Measurements from ENCODE around the gene LINC01488. TPM values are rescaled to one million over a fixed set of nuclear protein-coding genes. Genes with fewer than 3 reads are reported as not detected.

Gene LINC01488
- total RNA-seq, 2 donors from 2014 or later, result not detected

GRCh38 chr11:69452206-69452987 is 29.1 kb upstream of the LINC01488 start:
- no peak overlapping the region for H3K27ac Mint-ChIP-seq
- H3K4me1 Mint-ChIP-seq, result no peaks in the 10 kb centered on the region
- peaks cover 4% of the 10 kb centered on the region for H3K9me3 Mint-ChIP-seq
- no peaks in the 10 kb centered on the region for H3K36me3 Mint-ChIP-seq (ENCODE audit: low read depth)
- H3K4me3 Mint-ChIP-seq, result no peak overlapping the region
- no peak for ATAC-seq (replicated peaks)
- peaks cover 11% of the 10 kb centered on the region for H3K27me3 Mint-ChIP-seq

GRCh38 chr11:69453151-69453550 is 28.3 kb upstream of the LINC01488 start:
- no peak for ATAC-seq (replicated peaks)
- Mint-ChIP-seq H3K36me3 (ENCODE audit: low read depth) (no peaks in the 10 kb centered on the region), H3K27me3 (peaks cover 15% of the 10 kb centered on the region), H3K9me3 (peaks cover 10% of the 10 kb centered on the region), H3K4me3 (no peak overlapping the region), H3K27ac (no peak overlapping the region), H3K4me1 (no peaks in the 10 kb centered on the region)

- no peak overlapping the region for H3K27ac Mint-ChIP-seq
- no peak overlapping the region for H3K4me3 Mint-ChIP-seq
- no peaks in the 10 kb centered on the region for H3K36me3 Mint-ChIP-seq (ENCODE audit: low read depth)
- no peaks in the 10 kb centered on the region for H3K4me1 Mint-ChIP-seq
- ATAC-seq (replicated peaks), result no peak
- H3K9me3 Mint-ChIP-seq, result peaks cover 10% of the 10 kb centered on the region
- H3K27me3 Mint-ChIP-seq, result peaks cover 15% of the 10 kb centered on the region
Measured at GRCh38 chr11:69454018-69454417, 27.4 kb upstream of the LINC01488 start.

GRCh38 chr11:69455969-69456368 is 25.5 kb upstream of the LINC01488 start:
- peaks cover 20% of the 10 kb centered on the region for H3K27me3 Mint-ChIP-seq
- H3K9me3 Mint-ChIP-seq, result peaks cover 22% of the 10 kb centered on the region
- ATAC-seq (replicated peaks), result no peak
- no peaks in the 10 kb centered on the region for H3K4me1 Mint-ChIP-seq
- no peaks in the 10 kb centered on the region for H3K36me3 Mint-ChIP-seq (ENCODE audit: low read depth)
- H3K4me3 Mint-ChIP-seq, result no peak overlapping the region
- H3K27ac Mint-ChIP-seq, result no peak overlapping the region

- Mint-ChIP-seq H3K9me3 (peaks cover 22% of the 10 kb centered on the region), H3K27me3 (peaks cover 17% of the 10 kb centered on the region)
- ATAC-seq (replicated peaks), result no peak
Measured at GRCh38 chr11:69456712-69457111, 24.8 kb upstream of the LINC01488 start.

GRCh38 chr11:69459848-69460539 is 21.5 kb upstream of the LINC01488 start:
- H3K36me3 Mint-ChIP-seq (ENCODE audit: low read depth), result no peaks in the 10 kb centered on the region
- no peaks in the 10 kb centered on the region for H3K4me1 Mint-ChIP-seq
- H3K9me3 Mint-ChIP-seq, result peaks cover 22% of the 10 kb centered on the region
- no peak for ATAC-seq (replicated peaks)
- H3K27me3 Mint-ChIP-seq, result peaks cover 17% of the 10 kb centered on the region
- no peak overlapping the region for H3K27ac Mint-ChIP-seq
- no peak overlapping the region for H3K4me3 Mint-ChIP-seq

More at GRCh38 chr11:69456712-69457111, 24.8 kb upstream of the LINC01488 start:
- no peaks in the 10 kb centered on the region for H3K36me3 Mint-ChIP-seq (ENCODE audit: low read depth)
- no peak overlapping the region for H3K27ac Mint-ChIP-seq
- no peak overlapping the region for H3K4me3 Mint-ChIP-seq
- no peaks in the 10 kb centered on the region for H3K4me1 Mint-ChIP-seq

- H3K27ac Mint-ChIP-seq, result no peak overlapping the region
- no peak for ATAC-seq (replicated peaks)
- H3K36me3 Mint-ChIP-seq (ENCODE audit: low read depth), result no peaks in the 10 kb centered on the region
- H3K4me1 Mint-ChIP-seq, result no peaks in the 10 kb centered on the region
- H3K27me3 Mint-ChIP-seq, result peaks cover 17% of the 10 kb centered on the region
- H3K9me3 Mint-ChIP-seq, result peaks cover 22% of the 10 kb centered on the region
- no peak overlapping the region for H3K4me3 Mint-ChIP-seq
Measured at GRCh38 chr11:69460540-69461257, 20.8 kb upstream of the LINC01488 start.

GRCh38 chr11:69461272-69461962 is 20.0 kb upstream of the LINC01488 start:
- no peak overlapping the region for H3K27ac Mint-ChIP-seq
- H3K36me3 Mint-ChIP-seq (ENCODE audit: low read depth), result no peaks in the 10 kb centered on the region
- H3K4me3 Mint-ChIP-seq, result no peak overlapping the region
- peaks cover 22% of the 10 kb centered on the region for H3K9me3 Mint-ChIP-seq
- H3K27me3 Mint-ChIP-seq, result peaks cover 17% of the 10 kb centered on the region
- H3K4me1 Mint-ChIP-seq, result no peaks in the 10 kb centered on the region
- ATAC-seq (replicated peaks), result no peak

GRCh38 chr11:69462106-69462951 is 19.1 kb upstream of the LINC01488 start:
- Mint-ChIP-seq H3K36me3 (ENCODE audit: low read depth) (no peaks in the 10 kb centered on the region), H3K27me3 (peaks cover 17% of the 10 kb centered on the region), H3K9me3 (peaks cover 18% of the 10 kb centered on the region), H3K4me1 (no peaks in the 10 kb centered on the region), H3K4me3 (no peak overlapping the region), H3K27ac (no peak overlapping the region)
- no peak for ATAC-seq (replicated peaks)

GRCh38 chr11:69463181-69463994 is 18.1 kb upstream of the LINC01488 start:
- no peaks in the 10 kb centered on the region for H3K36me3 Mint-ChIP-seq (ENCODE audit: low read depth)
- peaks cover 13% of the 10 kb centered on the region for H3K27me3 Mint-ChIP-seq
- ATAC-seq (replicated peaks), result no peak
- H3K9me3 Mint-ChIP-seq, result peaks cover 12% of the 10 kb centered on the region
- no peak overlapping the region for H3K27ac Mint-ChIP-seq
- H3K4me3 Mint-ChIP-seq, result no peak overlapping the region
- H3K4me1 Mint-ChIP-seq, result no peaks in the 10 kb centered on the region

GRCh38 chr11:69463995-69464960 is 17.2 kb upstream of the LINC01488 start:
- no peak overlapping the region for H3K27ac Mint-ChIP-seq
- ATAC-seq (replicated peaks), result no peak
- peaks cover 13% of the 10 kb centered on the region for H3K27me3 Mint-ChIP-seq
- no peaks in the 10 kb centered on the region for H3K4me1 Mint-ChIP-seq
- H3K4me3 Mint-ChIP-seq, result no peak overlapping the region
- peaks cover 12% of the 10 kb centered on the region for H3K9me3 Mint-ChIP-seq
- no peaks in the 10 kb centered on the region for H3K36me3 Mint-ChIP-seq (ENCODE audit: low read depth)
